ENCODE data around the gene PGRMC2. TPM values are rescaled to one million over a fixed set of nuclear protein-coding genes. Genes with fewer than 3 reads are reported as not detected.
A peak's percentile ranks its signal among the peaks of the same experiment; 100 is the strongest.

The PGRMC2 gene
- total and polyA plus RNA-seq, 2 donors, result 64.7 to 69.8 TPM

DNA sequence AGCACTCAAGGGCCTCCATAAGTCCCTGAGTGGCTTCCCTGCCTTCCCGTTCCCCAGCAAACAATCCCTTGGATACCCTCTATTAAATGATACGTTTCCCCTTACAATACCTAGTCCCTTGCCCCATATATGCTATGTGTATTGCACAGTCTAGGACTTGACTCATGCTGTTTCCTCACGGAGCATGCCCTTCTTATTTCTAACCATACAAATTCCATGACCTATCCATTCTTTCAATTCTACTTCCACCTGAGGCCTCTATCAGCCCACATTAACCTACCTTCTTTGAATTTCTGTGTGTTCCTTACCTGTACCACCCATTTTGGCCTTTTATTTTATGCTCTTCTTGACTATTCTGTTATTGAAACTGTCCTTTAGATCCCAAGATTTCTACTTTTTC is 2.9 kb upstream of the PGRMC2 start:
- Histone ChIP-seq H3K4me1 (ENCODE audit: insufficient read depth) (no peaks in the 10 kb centered on the region), H3K27ac (ENCODE audit: low read depth) (no peak overlapping the region), H3K36me3 (ENCODE audit: insufficient read depth) (no peaks in the 10 kb centered on the region), H3K4me3 (ENCODE audit: low read depth, low read length) (no peak overlapping the region)
- no peak for DNase-seq (ENCODE audit: extremely low spot score)
- WGBS, result 92% methylated on average over 3 of the region's 3 CpGs

DNA sequence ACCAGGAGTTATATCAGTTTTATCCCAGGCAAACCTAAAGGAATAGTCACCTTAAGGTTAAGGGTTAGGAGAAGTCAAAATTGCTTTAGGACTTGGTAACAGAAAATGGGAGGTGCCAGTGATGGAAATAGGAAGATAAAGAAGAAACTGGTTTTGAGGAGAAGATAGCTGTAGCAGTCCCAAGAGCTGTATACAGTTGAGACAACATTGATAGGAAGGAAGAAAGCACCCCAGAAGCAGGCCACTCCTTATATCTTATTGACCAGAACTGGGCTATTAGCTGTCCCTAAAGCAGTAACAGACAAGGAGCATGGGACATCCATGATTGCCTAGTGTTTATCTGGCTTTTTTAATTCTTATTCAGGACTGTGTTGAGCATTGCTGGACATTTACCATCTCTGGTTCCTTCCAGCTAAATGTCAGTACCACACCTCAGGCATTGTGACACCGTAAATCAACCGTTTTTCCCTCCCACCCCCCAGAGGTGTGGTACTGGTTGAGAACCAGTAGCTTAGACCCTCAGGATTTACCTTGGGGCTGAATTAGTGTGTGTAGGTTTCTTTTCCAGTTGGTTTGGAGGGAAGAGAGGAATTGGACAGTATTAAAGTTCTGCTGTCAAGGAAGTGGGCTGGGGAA is 2.0 kb upstream of the PGRMC2 start:
- H3K27ac ChIP-seq (ENCODE audit: low read depth), result no peak overlapping the region
- H3K4me1 ChIP-seq (ENCODE audit: insufficient read depth), result no peaks in the 10 kb centered on the region
- 94% methylated on average over 2 of the region's 2 CpGs for WGBS
- H3K36me3 ChIP-seq (ENCODE audit: insufficient read depth), result no peaks in the 10 kb centered on the region
- no peak for DNase-seq (ENCODE audit: extremely low spot score)
- no peak overlapping the region for H3K4me3 ChIP-seq (ENCODE audit: low read depth, low read length)

DNA sequence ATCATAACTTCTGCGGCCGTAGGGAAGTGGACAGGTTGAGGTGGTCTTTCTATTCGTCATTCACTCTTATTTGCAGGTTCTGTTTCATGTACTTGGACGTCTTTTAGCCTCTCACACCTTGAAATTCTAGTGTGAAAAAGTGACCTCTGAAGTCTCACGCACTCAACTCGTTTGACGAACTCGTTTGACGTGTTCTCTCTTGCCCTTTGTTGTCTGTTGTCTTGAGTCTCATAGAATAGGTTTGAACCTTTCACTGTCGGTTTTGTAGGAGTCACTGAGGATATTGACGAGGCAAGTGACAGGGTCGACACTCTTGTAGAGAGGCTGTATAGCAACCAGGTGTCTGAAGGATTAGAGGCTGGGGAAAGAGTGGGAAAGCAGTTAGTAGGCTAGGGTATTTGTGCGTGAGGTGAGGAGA is 1.1 kb upstream of the PGRMC2 start:
- peak; percentile 71 for DNase-seq (ENCODE audit: extremely low spot score)
- WGBS, result 6% methylated on average over 13 of the region's 13 CpGs

DNA sequence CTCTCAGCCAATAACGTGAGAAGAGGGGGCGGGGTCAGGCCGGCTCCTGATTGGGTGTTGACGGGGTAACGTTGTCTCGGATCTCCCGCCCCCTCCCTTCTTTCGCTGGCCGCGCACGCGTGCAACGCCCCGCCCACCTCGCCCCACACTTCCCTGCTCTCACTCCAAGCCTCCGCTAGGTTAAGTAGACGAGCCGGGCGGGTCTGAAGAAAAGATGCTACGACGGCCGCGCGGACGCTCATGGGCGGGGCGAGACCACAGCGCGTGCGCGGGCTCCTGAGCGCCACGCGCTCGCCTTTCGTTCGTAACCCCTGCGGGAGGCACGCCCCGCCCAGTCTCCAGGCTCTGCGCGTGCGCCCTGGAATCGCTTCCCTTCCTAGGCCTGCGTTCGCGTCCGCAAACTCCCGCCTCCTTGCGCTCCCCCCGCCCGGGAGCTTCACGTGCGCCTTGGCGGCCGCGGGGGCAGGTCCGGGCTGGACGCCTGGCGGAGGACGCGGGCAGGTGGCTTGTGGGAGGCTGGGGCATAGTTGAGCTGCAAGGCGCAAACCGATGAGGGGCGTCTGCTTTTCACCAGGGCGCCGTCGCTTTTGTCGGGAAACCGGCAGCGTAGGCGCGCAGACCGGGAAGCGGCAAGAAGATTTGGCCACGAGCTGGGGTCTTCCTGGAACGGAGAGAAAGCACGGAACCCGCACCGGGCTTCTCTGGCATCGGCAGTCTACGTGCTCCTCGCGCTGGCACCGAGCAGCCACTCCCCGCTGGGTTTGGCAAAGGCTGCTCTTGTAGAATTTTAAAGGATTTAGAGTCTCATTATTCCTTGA is 467 bp upstream of the PGRMC2 start:
- under 1% methylated on average over 86 of the region's 86 CpGs for WGBS
- H3K36me3 ChIP-seq (ENCODE audit: insufficient read depth), result no peaks in the 10 kb centered on the region
- no peaks in the 10 kb centered on the region for H3K4me1 ChIP-seq (ENCODE audit: insufficient read depth)
- DNase-seq (ENCODE audit: extremely low spot score), result peak; percentile 94
- peak overlapping the region; percentile 95 for H3K27ac ChIP-seq (ENCODE audit: low read depth)
- peak overlapping the region; percentile 91 for H3K4me3 ChIP-seq (ENCODE audit: low read depth, low read length)

More for the DNA sequence above, 1.1 kb upstream of the PGRMC2 start:
- peak overlapping the region; percentile 95 for H3K27ac ChIP-seq (ENCODE audit: low read depth)
- H3K36me3 ChIP-seq (ENCODE audit: insufficient read depth), result no peaks in the 10 kb centered on the region
- H3K4me1 ChIP-seq (ENCODE audit: insufficient read depth), result no peaks in the 10 kb centered on the region
- H3K4me3 ChIP-seq (ENCODE audit: low read depth, low read length), result peak overlapping the region; percentile 91

DNA sequence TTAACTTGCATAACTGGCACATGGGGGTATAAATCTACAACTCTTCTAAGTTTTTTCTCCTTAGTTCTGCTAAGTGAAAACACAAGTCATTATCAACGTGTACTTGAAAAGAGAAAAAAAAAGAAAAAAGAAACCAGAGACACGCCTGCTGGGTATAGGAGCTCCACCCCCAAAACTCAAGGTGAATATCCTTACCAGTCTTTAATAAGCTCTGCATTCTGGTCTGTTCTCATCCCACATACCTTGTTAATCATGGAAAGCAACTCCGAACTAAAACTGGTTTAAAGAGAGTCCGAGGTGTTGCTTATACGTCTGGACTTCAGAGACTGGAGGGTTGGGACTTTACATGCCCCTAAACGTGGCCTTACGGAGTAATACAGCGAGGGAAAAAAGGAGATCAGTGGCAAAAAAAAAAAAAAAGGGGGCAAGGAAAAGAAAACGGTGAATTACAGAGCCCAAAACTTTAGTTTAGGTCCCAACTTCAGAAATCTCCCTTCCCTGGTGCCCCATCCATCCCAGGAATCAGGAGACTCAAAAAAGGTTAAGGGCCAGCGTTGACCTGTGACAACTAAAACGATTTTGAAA is 1.0 kb downstream of the PGRMC2 start:
- H3K4me1 ChIP-seq (ENCODE audit: insufficient read depth), result no peaks in the 10 kb centered on the region
- no peaks in the 10 kb centered on the region for H3K36me3 ChIP-seq (ENCODE audit: insufficient read depth)
- H3K27ac ChIP-seq (ENCODE audit: low read depth), result peak overlapping the region; percentile 80
- peak overlapping the region; percentile 91 for H3K4me3 ChIP-seq (ENCODE audit: low read depth, low read length)
- DNase-seq (ENCODE audit: extremely low spot score), result no peak
- WGBS, result 2% methylated on average over 11 of the region's 11 CpGs

DNA sequence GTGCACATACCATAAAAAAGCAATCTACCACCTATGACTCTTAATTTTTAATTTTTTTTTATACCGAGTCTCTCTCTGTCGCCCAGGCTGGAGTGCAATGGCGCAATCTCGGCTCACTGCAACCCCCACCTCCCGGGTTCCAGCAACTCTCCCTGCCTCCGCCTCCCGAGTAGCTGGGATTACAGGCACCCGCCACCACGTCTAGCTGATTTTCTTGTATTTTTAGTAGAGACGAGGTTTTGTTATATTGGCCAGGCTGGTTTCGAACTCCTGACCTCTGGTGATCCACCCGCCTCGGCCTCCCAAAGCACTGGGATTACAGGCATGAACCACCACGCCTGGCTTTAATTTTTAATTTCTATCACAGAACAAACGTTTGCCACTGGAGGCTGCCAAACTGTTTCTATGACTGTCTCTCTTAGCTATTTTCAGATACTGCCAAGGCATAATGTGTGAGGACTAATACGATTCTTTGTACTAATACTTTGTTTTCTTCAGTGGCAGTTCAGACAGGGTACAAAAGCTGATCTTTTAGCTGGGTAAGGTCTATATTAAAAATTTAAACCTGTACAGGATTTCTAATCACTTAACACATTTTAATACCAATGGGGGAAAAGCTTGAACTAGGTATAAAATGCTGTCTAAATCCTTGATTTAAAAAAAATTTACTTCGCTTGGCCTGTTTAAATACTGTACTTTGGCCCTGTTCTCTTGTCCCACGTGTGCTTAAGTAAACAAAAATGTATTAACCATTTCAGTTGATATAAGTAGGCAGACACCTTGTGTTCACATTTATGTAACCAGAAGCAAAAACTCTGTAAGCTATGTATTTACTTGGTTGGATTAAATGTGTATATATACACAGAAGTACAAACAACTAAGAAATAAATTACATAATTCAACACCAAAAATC is 2.3 kb downstream of the PGRMC2 start:
- Histone ChIP-seq H3K36me3 (ENCODE audit: insufficient read depth) (no peaks in the 10 kb centered on the region), H3K4me1 (ENCODE audit: insufficient read depth) (no peaks in the 10 kb centered on the region), H3K27ac (ENCODE audit: low read depth) (peak overlapping the region; percentile 23), H3K4me3 (ENCODE audit: low read depth, low read length) (no peak overlapping the region)
- 74% methylated on average over 18 of the region's 18 CpGs for WGBS
- DNase-seq (ENCODE audit: extremely low spot score), result no peak

DNA sequence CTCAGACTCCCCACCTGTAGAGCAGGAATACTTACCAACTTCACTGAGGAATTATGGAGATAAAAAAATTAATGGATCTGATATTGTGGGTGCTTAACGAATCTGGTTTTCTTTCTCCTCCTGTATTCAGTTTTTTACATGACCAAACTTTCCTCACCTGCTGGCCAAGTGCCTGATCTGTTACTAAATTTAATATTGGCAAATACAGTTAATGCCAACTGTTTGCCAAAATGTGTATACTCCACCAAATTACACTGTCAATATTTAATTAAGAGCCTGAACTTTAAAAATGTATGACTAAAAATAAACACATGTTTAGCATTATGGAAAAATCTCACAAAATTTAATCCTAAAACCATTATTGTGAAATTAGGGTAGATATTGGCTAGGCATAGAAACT is 3.3 kb downstream of the PGRMC2 start:
- DNase-seq (ENCODE audit: extremely low spot score), result no peak
- Histone ChIP-seq H3K36me3 (ENCODE audit: insufficient read depth) (no peaks in the 10 kb centered on the region), H3K4me1 (ENCODE audit: insufficient read depth) (no peaks in the 10 kb centered on the region), H3K4me3 (ENCODE audit: low read depth, low read length) (no peak overlapping the region), H3K27ac (ENCODE audit: low read depth) (no peak overlapping the region)
- WGBS, result 88% methylated on average over 1 of the region's 1 CpG

DNA sequence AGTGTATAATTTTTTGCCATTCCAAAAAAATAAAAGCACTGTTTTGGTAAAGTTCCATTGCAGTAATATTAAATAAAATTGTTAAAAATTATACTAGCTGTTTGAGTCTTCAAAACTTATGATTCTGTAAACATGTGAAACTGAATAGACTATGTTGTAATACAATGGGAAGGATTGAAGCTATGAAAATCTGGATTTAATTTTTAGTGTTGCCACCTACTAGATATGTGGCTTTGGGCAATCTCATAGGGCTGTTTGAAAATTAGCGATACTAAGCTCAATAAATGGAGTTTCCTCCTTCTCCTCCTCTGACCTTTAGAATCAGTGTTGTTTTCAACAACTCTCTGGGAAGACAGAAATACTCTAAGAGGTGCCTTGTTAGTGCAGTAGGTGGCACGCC is 4.5 kb downstream of the PGRMC2 start:
- WGBS, result 97% methylated on average over 2 of the region's 2 CpGs
- no peak for DNase-seq (ENCODE audit: extremely low spot score)
- no peak overlapping the region for H3K4me3 ChIP-seq (ENCODE audit: low read depth, low read length)
- no peak overlapping the region for H3K27ac ChIP-seq (ENCODE audit: low read depth)
- H3K36me3 ChIP-seq (ENCODE audit: insufficient read depth), result no peaks in the 10 kb centered on the region
- H3K4me1 ChIP-seq (ENCODE audit: insufficient read depth), result no peaks in the 10 kb centered on the region

DNA sequence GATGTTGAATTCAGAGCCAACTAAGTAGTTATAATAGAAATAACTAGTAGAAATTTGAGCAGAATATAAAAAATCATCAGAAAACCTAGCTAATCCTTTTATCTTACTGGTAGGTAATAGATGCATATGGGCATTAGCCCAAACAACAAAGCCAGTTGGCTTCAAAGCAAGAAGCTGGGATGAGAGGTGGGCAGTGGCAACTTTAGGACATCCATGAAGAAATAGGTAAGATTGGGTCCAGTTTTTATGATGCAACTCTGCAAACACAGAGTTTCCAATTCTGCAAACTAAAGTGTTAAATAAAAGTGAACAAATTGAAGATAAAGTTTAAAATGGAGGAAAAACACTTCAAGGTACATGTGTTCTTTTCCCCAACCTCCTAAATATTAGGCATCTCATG is 5.1 kb downstream of the PGRMC2 start:
- Histone ChIP-seq H3K27ac (ENCODE audit: low read depth) (no peak overlapping the region), H3K4me1 (ENCODE audit: insufficient read depth) (no peaks in the 10 kb centered on the region), H3K4me3 (ENCODE audit: low read depth, low read length) (no peak overlapping the region), H3K36me3 (ENCODE audit: insufficient read depth) (no peaks in the 10 kb centered on the region)
- DNase-seq (ENCODE audit: extremely low spot score), result no peak

DNA sequence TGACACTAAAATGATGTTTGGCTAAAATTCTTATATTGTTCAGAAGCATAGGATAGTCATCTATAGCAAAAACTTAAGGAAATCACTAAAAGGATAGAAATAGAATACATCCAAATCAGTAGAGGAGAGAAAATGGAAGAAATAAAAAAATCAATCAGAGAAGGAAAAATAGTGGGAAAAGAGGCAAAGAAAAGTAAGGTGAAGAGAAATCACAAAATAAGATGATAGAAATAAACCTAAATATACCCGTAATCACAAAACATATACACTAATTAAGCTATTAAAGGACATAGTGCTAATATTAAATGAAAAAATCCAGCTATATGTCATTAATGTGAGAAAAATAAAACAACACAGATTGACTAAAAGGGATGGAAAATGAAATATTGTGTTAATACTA is 6.3 kb downstream of the PGRMC2 start:
- DNase-seq (ENCODE audit: extremely low spot score), result no peak
- Histone ChIP-seq H3K4me1 (ENCODE audit: insufficient read depth) (no peaks in the 10 kb centered on the region), H3K27ac (ENCODE audit: low read depth) (no peak overlapping the region), H3K4me3 (ENCODE audit: low read depth, low read length) (no peak overlapping the region), H3K36me3 (ENCODE audit: insufficient read depth) (no peaks in the 10 kb centered on the region)
- 94% methylated on average over 1 of the region's 1 CpG for WGBS

DNA sequence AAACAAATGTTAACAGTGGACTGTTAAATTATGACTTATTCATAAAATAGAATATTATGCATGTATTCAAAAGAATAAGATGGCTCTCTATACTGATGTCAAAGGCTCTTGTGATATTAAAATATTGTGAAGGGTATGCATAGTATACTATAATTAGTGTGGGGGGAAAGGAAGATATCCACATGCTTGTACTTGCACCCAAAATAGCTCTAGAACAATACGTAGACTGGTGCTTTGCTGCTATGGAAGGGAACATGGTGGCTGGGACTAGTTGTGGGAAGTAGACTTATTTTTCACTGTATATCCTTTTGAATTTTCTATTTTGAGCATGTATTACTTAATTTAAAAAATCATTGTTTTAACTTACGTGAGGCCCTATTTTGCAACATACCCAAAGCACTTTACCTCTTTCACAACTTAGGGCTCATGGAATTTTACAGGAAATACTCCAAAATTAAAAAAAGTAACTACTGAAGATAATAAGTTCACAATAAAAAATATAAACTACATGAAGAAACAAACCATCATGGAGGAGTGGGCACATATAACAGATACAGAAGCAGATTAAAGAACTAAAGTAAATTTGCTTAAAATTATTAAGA is 7.9 kb downstream of the PGRMC2 start:
- WGBS, result 91% methylated on average over 2 of the region's 2 CpGs
- Histone ChIP-seq H3K36me3 (ENCODE audit: insufficient read depth) (no peaks in the 10 kb centered on the region), H3K4me1 (ENCODE audit: insufficient read depth) (no peaks in the 10 kb centered on the region), H3K4me3 (ENCODE audit: low read depth, low read length) (no peak overlapping the region), H3K27ac (ENCODE audit: low read depth) (no peak overlapping the region)
- no peak for DNase-seq (ENCODE audit: extremely low spot score)

DNA sequence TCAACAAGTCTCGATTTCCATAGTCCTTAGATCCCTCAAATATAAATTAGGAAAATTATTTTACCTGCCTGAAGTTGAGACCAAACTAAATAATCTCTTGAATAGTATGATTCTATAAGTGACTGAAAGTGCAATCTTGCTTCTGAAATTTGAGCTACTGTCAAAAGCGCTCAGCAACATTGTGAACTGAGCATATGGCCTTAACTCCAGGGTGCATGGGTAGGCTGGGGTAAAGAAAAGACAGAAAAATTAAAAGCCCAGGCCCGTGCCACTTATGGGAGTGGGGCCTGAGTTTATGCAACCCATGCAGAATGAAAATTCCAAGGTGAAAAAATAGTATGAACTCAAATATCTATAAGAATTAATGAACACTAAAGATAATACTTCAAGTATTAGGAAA is 9.8 kb downstream of the PGRMC2 start:
- Histone ChIP-seq H3K27ac (ENCODE audit: low read depth) (no peak overlapping the region), H3K36me3 (ENCODE audit: insufficient read depth) (no peaks in the 10 kb centered on the region), H3K4me1 (ENCODE audit: insufficient read depth) (no peaks in the 10 kb centered on the region), H3K4me3 (ENCODE audit: low read depth, low read length) (no peak overlapping the region)
- 96% methylated on average over 3 of the region's 3 CpGs for WGBS
- no peak for DNase-seq (ENCODE audit: extremely low spot score)

DNA sequence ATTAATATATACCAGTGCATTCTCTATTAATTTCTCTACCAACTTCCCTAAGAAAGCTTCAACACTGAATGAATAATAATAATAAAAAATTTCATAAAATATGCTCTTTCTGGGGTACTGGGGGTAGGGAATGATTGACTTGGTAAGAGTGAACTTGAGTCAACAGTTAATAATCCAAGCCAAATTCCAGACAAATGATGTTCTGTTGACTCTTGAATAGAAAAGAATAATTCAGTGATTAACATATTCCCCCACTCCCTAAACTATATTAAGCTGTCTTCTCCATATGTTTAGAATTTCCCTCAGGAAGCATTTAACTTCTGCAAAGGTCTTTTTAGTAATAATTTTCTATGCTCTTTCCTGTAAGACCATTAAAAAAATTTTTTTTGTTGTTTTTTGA is 12.3 kb downstream of the PGRMC2 start:
- no peak for DNase-seq (ENCODE audit: extremely low spot score)
- H3K36me3 ChIP-seq (ENCODE audit: insufficient read depth), result no peaks in the 10 kb centered on the region

More for the DNA sequence above, 12.3 kb downstream of the PGRMC2 start:
- Histone ChIP-seq H3K4me3 (ENCODE audit: low read depth, low read length) (no peak overlapping the region), H3K27ac (ENCODE audit: low read depth) (no peak overlapping the region), H3K4me1 (ENCODE audit: insufficient read depth) (no peaks in the 10 kb centered on the region)

Measured in urinary bladder (tissue), 4 donors.